Stimulated activated naive CD4-positive, alpha-beta T cell treated with Interleukin-2 at 50 U/mL for 16 hours (primary cell): ENCODE results near the gene ACVR2B.

Source experiments
- DNase-seq: peaks from one replicate; lab custom pipeline; 2025; lab: John Stamatoyannopoulos, UW

Gene ACVR2B

GRCh38 chr3:38533285-38533976, 79.7 kb downstream of the ACVR2B start:
- no peak for DNase-seq

- no peak for DNase-seq
Observed at GRCh38 chr3:38534180-38534579, 80.5 kb downstream of the ACVR2B start.

- DNase-seq = no peak
Observed at GRCh38 chr3:38534604-38535003, 80.9 kb downstream of the ACVR2B start.

DNA sequence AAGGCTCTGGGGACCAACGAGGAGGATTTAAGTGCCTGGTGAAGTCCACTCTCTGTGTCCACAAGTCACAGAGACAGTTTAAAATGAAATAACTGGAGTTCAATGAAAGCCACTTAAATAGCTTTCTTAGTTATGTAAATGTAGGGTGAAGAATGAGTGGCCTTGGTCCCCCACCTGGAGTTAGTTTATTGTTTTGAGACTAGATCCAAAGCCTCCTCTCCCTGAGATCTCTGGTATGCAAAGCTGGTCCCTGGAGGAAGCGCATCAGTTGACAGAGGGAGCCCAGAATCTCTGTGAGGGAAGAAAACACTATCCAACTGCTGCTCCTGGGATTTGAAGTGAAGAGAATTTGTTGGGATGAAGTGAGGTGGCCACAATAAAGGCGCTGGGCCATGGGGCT, 83.0 kb downstream of the ACVR2B start:
- DNase-seq = no peak

DNA sequence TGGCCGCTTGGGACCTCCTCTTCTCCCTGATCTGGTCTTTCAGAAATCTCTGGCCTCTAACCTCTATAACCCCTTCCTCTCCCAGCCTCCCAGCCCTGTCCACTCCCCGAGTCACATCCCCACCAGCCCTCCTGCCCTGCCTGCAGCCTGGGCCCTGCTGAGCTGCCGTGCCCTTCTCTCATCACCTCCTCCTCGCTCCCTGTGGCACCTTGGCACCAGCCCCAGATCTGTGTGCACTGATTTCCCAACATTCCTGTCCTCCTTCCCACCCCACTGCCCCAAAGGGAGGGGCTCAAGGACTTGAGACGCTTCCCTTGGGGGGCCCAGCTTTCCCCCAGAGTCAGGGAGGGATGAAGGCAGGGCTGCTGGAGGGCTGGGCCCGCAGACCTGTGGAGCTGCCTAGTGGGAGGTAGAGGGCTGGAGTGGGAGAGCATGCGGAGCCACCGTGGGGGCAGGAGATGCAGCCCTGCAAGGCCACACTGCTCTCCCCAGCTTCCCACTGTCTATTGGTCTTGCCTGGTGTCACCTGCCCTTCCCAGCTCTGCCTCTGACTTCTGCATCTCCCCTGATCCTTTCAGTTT, 85.2 kb downstream of the ACVR2B start:
- DNase-seq = no peak

DNA sequence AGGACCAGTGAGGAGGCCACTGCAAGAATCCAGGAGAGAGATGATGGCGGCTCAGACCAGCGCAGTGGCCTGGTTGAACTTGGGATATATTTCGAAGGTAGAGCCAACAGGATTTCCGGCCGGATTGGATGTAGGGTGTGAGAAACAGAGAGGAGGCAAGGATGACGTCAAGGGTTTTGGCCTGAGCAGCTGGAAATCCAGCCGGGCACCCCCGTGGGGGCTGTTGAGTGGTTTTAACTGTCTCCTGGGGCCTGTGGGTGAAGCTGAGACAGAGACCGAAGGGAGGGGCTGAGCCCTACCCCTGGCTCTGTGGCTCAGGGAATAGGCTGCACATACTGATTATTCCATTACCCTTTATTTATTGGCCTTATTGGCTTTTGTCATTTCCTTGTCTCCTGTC, 88.1 kb downstream of the ACVR2B start:
- no peak for DNase-seq
